Left kidney (tissue), 2 donors: ENCODE data around the gene FRMD4A. TPM values are rescaled to one million over a fixed set of nuclear protein-coding genes. Genes with fewer than 3 reads are reported as not detected.

Source experiments
- DNase-seq: peaks from one replicate; pipeline ENCODE4 v3.0.0-alpha.2; 2013
- polyA plus RNA-seq: library from polyadenylated mRNA; unstranded; fragments of 120-200 nt; gene quantifications from one replicate; pipeline ENCODE4 v1.2.1, GENCODE V29; 2013; ENCODE audit not compliant: insufficient read length

FRMD4A gene
- polyA plus RNA-seq, 1 donor: 85.8 TPM

GRCh38 chr10:13615650-13616300 is 714.9 kb downstream of the FRMD4A start:
- DNase-seq: no peak

DNA sequence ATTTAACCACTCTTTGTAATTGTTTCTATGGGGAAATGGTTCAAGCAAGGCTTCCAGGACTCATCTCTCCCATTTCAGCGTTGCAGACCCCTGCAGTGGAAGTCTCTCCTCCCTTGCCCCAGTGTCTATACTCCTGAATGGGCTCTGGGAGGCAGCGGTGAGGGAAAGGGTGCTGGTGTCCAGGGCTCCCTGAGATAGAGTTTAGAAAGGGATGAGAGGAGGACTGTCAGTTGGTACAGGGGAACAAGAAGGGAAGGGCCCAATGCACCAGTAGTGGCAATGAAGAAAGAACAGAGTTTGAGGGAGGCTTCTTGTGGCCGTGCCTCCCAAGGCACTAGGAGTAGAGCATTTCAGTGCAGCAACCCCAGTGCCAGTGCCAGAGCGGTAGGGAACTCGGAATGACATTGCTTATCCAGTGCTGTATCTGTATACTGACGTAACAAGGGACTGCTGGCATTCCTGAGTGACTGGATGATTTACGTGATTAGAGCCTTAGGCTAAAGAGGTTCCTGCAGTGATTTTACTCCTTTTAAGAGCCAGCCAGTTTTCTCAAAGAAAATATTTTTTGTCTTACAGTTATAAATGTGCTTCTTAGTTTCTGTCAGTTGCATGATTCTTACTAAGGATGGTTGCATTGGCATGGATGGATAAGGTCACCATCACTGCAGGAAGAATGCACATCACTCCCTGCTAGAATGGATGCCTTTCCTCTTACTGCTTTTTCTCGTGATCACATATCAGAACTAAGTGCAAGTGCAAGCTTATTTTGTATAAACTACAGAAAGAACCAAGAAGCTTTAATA is 716.0 kb downstream of the FRMD4A start:
- DNase-seq: peak; percentile 59

DNA sequence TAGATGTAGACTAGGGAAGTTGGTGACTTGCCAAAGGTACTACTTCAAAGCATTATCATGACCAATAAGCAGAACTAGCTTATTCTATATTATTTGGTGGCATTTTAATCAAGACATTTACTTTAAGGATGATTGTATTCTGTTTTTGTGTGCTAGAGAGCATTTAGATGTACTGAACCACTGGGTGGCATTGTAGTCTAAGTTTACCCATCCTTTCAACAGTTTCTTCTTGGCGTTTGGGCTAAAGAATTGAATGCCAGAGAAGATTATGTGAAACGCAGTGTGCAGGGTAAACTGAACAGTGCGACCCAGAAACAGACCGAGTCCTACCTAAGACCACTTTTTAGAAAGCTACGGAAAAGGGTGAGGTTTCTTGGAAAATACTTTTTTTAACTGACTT is 717.2 kb downstream of the FRMD4A start:
- peak; percentile 64 for DNase-seq

- DNase-seq: no peak
Observed at GRCh38 chr10:13612654-13613373, 717.9 kb downstream of the FRMD4A start.

DNA sequence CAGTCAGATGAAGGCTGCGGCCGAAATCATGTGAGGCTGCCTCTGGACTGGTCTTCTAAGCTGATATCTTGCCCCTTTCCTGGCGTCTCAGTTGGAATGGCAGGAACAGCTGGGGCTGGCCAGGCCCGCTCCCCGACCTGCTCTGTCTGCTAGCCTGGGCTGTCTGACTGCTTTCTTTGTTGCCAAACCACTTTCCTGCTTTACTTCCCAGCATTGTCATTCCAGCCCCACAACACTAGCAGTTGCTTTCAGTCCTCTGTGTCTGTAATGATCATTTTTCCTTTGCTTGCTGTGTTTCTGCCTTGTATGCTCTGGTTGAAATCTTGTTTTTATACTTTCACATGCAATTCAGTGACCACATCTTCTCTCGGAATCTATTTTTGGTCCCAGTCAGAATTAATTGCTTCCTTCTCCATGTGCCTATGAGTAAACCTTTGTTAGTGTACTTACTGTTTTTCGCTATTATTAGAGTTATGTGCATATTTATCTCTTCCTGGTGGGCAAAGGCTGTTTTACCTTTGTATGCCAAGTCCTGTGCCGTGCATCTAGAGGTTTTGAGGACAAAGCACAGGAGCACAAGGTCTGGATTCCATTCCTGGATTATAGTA is 722.4 kb downstream of the FRMD4A start:
- DNase-seq: no peak

- DNase-seq: no peak
Observed at GRCh38 chr10:13604357-13605040, 726.2 kb downstream of the FRMD4A start.

GRCh38 chr10:13597909-13598308 is 732.8 kb downstream of the FRMD4A start:
- DNase-seq: no peak

DNA sequence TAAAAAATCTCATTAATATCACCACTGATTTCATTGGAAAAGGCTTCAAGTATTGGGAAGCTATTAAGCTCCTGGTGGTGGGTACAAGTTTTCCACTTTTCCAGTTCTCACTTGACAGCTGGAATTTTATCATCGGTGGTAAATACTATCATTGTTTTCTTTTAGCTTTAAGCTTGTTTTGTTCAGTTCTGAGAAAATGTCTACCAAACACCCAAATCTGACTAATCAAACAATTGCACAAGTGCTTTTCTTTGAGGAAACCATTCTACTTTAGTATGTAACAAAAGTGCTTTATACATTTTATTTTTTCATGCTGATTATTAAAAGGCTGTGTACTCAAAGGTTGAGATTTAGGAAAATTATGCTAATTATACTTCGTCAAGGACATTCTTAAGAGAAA is 736.1 kb downstream of the FRMD4A start:
- no peak for DNase-seq
